ENCODE measurements around the gene C3. TPM values are rescaled to one million over a fixed set of nuclear protein-coding genes. Genes with fewer than 3 reads are reported as not detected.
"Not testable (repeated sequence)": the region's sequence is repeated elsewhere in the genome, so short reads cannot be mapped to it uniquely, and the experiment has no call there.

Gene C3
- polyA plus RNA-seq, 4 donors = 21.4 to 24.9 (median 21.9) TPM

- no peak for DNase-seq (ENCODE audit: low read depth in 4 of 4, low spot score in 3 of 4)
Observed at GRCh38 chr19:6714749-6715555, 5.5 kb downstream of the C3 start.

GRCh38 chr19:6713773-6714692 is 6.4 kb downstream of the C3 start:
- no peak for DNase-seq (ENCODE audit: low read depth in 4 of 4, low spot score in 3 of 4)

DNA sequence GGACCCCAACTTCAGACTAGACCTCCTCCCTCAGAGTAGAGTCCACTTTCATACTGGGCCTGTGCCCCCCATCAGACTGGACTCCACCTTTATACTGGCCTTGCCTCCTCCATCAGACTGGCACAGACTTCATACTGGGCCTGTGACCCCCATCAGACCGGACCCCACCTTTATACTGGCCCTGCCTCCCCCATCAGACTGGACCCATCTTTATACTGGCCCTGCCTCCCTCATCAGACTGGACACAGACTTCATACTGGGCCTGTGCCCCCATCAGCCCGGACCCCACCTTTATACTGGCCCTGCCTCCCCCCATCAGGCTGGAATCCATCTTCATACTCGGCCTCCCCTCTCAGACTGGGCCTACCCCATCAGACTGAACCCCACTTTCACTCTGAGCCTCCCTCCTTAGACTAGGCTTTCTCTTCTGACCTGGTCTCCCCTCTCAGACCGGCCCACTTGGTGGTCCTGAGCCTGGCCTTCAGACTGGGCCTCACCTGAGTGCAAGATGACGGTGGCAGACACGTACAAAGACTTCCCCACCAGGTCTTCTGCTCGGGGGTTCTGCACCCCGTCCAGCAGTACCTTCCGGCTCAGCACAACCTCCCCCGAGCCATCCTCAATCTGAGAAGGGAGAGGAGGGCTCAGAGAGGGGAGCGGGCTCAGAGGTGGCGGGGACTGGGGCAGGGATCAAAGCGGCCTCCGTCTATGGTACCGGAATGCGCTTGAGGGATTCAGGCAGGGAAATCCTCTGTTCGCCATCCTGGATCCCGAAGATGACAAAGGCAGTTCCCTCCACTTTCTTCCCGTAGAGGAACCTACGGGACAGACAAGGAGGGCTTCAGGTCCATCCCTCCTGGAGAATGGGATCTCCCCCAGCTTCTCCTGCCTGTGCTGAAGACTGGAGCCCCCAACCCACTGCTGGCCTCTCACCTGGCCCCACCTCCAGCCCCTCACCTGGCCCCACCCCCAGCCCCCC is 7.5 kb downstream of the C3 start:
- DNase-seq (ENCODE audit: low read depth in 4 of 4, low spot score in 3 of 4) = no peak

GRCh38 chr19:6712231-6712630 is 8.2 kb downstream of the C3 start:
- DNase-seq (ENCODE audit: low read depth in 4 of 4, low spot score in 3 of 4) = no peak

GRCh38 chr19:6711605-6712004 is 8.8 kb downstream of the C3 start:
- no peak for DNase-seq (ENCODE audit: low read depth in 4 of 4, low spot score in 3 of 4)

- DNase-seq (ENCODE audit: low read depth in 4 of 4, low spot score in 3 of 4) = no peak
Observed at GRCh38 chr19:6711078-6711361, 9.4 kb downstream of the C3 start.

GRCh38 chr19:6710273-6711077 is 10.0 kb downstream of the C3 start:
- no peak for DNase-seq (ENCODE audit: low read depth in 4 of 4, low spot score in 3 of 4)

- no peak for DNase-seq (ENCODE audit: low read depth in 4 of 4, low spot score in 3 of 4)
Observed at GRCh38 chr19:6709549-6709948, 10.9 kb downstream of the C3 start.

GRCh38 chr19:6708913-6709312 is 11.5 kb downstream of the C3 start:
- not testable (repeated sequence) for DNase-seq (ENCODE audit: low read depth in 4 of 4, low spot score in 3 of 4)

DNA sequence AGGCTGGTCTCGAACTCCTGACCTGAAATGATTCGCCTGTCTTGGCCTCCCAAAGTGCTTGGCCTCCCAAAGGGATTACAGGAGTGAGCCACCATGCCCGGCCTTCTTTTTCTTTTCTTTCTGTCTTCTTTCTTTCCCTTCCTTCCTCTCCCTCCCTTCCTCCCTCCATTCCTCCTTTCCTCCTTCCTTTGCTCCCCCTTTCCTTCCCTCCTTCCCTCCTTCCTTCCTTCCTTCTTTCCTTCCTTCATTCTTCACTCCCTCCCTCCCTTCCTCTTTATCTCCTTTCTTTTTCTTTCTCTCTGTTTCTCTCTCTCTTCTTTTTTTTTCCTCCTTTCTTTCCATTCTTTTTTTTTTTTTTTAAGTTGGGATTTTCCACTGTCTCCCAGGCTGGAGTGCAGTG is 12.1 kb downstream of the C3 start:
- DNase-seq (ENCODE audit: low read depth in 4 of 4, low spot score in 3 of 4) = no peak

- no peak for DNase-seq (ENCODE audit: low read depth in 4 of 4, low spot score in 3 of 4)
Observed at GRCh38 chr19:6707658-6708018, 12.8 kb downstream of the C3 start.

GRCh38 chr19:6707011-6707657 is 13.3 kb downstream of the C3 start:
- DNase-seq (ENCODE audit: low read depth in 4 of 4, low spot score in 3 of 4) = no peak

DNA sequence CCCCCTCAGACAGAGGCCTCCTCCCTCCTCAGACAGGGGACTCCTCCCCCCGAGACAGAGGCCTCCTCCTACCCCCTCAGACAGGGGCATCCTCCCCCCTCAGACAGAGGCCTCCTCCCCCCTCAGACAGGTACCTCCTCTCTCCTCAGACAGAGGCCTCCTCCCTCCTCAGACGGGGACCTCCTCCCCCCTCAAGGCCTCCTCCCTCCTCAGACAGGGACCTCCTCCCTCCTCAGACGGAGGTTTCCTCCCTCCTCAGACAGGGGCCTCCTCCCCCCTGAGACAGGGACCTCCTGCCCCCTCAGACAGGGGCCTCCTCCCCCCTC is 13.9 kb downstream of the C3 start:
- DNase-seq (ENCODE audit: low read depth in 4 of 4, low spot score in 3 of 4) = no peak

DNA sequence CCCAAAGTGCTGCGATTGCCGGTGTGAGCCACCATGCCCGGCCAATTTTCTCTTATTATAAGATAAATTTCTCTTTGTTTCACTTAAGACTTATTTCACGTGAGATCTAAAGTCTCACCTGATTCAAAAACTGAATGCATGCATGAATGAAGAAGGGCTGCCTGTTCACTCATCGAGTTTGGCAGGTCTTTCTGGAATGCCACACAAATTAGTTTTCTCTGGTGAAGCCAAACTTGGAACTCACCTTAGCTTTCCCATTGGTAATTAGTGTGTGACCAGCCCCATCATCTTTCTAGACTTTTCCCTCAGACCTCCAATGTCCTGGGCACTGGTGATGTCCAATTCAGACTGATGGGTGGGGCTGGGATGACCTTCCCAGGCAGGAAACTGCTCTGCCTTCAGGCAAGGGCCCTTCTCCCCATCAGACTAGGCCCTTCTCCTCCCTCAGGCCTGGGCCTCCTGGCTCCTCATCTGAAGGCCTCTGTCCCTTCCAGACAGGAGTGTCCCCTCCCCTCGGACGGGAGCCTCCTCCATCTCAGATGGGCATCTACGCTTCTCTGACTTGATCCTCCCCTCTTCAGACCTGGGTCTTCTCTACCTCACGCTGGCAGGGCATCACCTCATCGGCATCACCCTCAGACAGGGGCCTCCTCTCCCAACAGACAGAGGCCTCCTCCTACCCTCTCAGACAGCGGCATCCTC is 14.4 kb downstream of the C3 start:
- DNase-seq (ENCODE audit: low read depth in 4 of 4, low spot score in 3 of 4) = no peak

- no peak for DNase-seq (ENCODE audit: low read depth in 4 of 4, low spot score in 3 of 4)
Observed at GRCh38 chr19:6700586-6701316, 19.7 kb downstream of the C3 start.

- DNase-seq (ENCODE audit: low read depth in 4 of 4, low spot score in 3 of 4) = no peak
Observed at GRCh38 chr19:6699935-6700334, 20.5 kb downstream of the C3 start.

GRCh38 chr19:6697291-6697690 is 23.2 kb downstream of the C3 start:
- no peak for DNase-seq (ENCODE audit: low read depth in 4 of 4, low spot score in 3 of 4)

DNA sequence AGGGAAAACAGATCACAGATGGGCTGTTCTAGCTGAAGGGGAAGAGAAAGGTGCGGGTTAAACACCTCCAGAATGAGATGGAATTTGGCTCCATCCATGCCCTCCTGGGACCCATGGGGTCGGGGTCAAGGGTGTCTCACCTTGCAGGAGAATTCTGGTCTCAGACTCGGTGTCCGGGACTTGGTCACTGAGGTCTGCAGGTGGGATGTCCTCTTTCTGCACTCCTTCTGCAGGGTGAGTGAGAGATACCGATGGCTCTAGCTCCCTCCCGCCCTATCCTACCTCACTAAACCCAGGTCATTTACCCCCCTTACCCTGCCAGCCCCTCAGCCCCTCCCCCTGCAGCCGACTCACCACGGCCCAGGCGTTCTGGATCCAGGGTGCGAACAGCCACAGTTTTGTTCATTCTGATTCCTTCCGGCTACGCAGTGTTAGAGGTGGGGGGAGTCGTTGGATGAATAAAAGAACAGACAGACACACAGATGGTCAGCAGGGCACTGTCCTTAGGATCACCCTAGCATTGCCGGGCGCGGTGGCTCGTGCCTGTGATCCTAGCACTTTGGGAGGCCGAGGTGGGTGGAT is 24.1 kb downstream of the C3 start:
- DNase-seq (ENCODE audit: low read depth in 4 of 4, low spot score in 3 of 4) = no peak

Data from right renal pelvis (tissue), 4 donors.